Fibroblast of the conjunctiva (primary cell): Measurements from ENCODE around the gene CYB5RL.
"Not testable (repeated sequence)": the region's sequence is repeated elsewhere in the genome, so short reads cannot be mapped to it uniquely, and the experiment has no call there.

ENCODE experiments used
- DNase-seq: peaks from one replicate; pipeline ENCODE4 v3.0.0-alpha.2; 2010; ENCODE audit warnings: low read depth

The CYB5RL gene

DNA sequence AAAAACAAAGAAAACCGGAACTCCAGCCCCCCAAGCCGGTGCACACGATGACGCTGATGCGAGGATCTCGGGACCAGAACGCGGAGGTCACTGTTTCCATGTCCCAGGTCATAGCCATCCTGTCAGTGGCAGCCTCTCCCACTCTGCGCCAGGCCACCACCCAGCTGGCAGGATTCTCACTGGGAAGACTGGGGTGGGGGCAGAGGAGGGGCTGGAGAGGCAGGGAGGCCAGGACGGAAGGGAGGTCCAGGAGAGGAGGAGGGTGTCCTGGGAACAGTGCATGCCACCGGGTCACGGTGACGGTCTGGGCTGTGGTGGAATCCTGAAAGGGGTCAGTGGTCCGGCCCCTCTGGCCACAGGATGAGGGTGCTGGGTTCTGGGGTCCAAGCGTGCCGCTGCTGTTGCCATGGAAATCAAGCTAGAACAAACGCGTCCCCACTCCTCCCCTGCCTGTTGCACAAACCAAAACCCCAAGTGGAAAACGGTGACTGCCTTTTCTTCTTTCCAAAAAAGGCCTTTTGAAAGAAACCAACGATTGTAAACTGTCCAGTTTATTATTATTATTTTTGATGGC lies 26.2 kb upstream of the CYB5RL start:
- no peak for DNase-seq

DNA sequence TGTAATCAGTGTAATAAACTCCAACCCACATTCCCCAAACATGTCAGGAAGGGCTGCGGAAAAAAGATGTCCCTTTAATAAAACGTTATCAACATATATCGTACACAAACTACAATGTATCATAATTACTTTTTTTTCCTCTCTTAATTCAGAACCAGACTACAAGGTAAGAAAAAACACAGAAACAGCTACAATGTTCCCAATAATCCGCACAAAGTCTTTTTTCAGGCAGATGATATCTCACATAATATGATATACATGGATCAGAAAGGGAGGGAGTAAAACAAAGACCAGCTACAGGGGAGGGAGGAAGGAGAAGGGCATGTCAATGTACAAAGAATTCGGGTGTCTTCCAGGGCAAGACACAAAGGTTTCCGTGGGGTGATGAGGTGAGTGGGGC lies 25.5 kb upstream of the CYB5RL start:
- no peak for DNase-seq

DNA sequence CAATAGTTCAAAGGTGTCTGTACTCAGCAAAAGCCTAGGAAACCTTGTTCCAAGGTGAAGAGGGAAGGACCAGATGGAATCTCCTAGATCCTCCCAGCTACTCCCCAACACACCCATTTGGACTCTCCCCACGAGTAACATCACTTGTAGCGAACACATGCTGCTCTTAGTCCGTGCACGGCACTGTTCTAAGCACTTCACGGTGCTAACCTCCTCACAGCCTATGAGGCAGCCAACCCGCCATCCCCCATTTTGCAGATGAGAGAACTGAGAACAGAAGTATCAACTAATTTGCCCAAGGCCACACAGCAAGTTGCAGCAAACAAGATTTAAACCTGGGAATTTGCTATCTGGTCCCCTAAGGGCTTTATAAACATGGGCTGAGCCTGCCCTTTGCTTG lies 24.4 kb upstream of the CYB5RL start:
- no peak for DNase-seq

DNA sequence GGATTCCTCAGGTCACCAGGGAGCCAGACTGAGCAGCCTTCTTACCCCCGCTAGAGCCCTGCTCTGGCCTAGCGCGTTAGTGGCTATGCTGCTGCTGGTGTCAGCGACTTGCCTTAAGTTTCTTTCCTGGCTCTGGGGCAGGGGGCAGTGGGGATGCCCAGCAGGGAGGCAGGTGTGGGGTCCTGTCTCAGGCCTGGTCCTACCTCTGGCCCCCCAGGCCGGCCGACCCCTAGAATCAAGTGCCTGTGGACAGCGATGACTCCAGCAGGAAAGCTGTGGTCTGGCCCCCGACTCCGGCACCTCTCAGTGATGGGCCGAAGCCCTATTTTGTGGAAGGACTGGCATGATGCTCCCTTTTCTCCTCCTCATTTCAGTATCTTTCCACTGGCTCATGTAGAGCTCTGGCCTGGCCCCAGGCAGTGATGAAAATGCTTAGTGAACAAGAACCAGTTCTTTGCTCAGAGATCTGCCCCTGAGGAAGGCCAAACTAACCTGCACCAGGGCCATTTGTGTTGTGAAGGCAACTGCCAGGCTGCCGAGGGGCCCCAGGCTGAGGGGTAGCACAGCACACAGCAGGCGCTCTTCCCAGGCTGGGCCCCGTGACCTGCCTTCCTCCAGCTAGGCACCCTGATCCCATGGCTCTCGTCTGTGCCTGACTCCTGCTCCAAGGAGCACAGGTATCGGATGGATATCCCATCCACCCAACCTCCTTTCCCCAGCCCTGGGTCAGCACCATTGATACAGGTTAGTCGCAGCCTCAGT lies 23.8 kb upstream of the CYB5RL start:
- no peak for DNase-seq

DNA sequence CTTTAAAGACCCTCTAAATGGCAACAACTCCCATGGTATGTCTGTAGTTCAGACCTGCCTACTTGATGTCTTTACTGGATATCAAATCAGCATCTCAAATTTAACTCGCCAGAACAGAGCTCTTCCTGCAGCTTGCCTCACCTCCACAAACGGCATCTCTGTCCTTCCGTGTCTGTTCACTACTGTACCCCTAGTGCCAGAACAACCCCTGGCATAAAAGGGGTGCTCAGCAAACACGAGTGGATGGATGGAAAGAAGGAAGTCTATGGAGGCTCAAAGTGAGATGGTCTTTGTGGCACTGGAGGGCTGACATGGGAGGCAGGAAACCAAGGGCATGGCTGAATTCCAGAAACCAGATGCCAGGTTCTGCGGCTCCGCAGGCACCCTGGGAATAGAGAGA lies 22.9 kb upstream of the CYB5RL start:
- DNase-seq = no peak

DNA sequence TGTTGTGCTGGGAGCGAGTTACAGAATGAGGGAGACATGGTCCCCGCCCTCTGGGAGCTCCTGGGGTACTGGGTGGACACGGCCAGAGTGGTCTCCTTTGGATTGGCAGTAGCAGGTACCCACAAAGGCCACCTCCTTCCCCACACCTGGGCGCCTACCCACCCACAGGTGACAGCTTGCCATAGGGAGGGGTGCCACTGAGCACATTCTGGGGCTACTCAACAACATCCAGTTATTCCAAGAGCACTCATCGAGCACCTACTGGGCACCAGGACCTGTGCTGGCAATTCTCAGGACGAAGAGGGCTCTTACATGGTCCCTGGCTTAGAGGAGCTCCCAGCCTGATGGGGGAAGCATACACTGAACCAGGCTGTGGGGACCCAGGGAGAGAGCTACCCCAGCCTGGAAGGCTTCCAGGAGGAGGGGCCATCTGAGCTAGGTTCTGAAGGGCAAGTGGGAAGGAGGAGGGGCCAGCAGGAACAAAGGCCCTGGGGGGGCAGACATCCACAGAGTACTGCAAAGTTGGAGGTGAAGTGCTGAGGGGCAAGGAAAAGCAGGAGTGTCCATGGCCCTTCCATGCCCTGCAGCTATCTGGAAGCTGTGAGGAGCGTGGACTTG lies 22.1 kb upstream of the CYB5RL start:
- no peak for DNase-seq

DNA sequence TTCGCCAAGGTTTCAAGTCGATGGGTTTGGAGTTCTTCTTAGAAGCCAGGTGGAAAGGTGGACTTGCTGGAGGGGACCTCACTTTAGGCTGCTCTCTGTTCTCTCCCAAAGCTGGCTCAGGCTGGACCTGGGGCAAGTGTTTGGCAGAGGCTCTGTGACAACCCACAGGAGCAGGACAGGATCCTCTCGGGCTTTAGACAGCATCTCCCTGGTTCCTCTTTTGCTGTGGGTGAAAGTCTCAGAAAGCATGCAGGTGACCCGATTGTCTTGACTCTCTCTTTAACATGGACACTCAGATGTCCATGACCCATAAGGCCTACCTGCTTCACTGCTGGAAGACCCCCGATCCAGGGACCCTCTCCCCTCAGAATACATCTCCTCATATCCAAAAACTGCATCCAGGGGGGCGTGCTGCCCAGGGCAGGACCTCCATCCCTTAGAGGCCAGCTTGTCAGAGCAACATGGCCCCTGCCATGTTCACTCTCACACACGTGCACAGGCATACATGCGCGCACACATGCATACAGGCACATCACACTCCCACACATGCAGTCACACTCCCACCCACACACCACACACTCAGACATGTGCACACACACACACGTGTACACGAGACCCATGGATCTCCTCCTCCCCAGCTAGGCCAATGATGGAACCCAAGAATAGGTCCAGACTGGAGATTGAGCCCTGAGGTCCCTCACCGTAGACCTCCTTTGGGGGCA lies 21.4 kb upstream of the CYB5RL start:
- DNase-seq = no peak

DNA sequence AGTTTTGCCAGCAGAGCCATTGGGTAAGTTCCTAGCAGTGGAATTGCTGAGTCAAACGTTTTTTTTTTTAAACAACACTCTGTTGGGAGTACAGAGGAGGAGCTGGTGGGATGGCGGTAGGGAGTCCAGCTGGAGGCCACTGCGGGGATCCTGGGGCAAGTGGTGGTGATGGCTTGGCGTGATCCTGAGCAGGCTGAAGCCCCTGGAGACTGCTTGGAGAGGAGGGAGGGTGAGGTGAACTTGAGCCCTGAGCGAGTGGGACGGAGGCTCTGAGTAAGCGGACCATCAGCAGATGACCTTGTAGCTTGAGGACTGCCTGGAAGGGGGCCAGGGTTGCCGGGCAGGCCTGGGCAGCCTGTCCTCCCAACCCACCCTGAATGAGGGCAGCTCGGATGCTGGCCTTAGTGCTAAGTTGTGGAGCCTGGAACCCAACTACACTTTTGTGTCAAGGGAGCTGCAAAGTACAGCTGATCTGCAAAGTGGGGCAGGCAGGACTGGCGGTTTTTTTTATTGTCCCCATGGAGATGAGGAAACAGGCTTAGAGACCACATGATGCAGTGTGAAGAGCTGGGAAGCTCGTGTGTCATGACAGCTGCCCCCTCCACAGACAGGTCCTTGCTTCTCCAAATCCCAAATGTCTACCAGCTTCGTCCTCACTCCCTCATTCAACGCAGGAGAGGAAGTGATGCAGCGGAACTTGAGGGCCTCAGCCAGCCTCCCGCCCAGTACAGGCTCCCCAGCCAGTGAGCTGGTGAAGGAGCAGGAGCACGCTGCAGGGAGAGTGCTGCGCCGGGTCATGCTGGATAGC lies 20.4 kb upstream of the CYB5RL start:
- DNase-seq = peak; percentile 43

DNA sequence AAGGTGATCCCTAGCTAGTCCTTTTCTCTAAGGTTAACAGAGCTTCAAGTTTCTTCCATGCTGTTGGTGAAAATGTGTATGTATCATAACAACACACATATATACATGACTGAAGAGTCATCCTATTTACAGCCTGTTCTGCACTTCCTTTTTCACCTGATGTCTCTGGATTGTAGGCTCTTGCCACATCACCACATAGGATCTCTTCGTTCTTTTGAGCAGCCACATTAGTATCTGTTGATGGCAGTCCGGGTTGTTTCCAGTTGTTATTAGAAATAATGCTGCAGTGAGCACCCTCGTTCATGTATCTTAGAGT lies 19.8 kb upstream of the CYB5RL start:
- no peak for DNase-seq

DNA sequence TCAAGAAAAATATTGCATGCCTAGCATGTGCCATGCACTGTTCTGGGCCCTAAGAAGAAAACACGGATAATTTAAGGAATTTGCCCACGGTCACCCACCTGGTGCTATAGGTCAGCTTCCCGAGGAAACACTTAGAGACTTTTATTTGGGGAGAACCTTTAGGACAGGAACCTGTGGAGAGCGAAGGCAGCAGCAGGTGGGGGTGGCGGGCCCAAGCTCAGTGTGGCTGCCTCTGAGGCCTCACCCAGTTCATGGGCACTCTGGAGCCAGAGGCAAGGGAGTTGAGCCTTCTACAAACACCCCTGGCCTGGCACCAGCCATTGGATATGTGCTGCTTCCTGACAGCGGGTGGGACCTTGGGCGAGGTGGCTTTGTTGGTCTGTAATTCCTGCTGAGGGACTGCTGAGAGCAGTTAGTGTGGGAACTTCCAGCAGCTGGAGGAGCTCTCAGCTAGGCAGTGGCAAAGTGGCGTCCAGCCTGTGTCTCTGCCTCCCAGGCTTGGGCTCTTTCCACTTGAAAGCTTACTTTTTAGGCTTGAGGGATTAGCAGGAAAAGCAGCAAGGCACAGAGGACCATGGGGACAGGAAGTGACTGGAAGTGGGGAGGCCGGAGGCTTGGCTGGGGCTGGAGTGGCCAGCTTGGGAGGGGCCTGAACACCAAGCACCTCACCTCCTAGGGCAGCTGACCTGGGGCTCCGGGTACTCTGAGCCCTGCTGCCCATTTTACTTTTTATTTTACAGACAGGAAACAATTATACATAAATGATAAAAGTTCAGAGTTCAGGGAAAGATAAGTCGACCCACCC lies 19.3 kb upstream of the CYB5RL start:
- no peak for DNase-seq

DNA sequence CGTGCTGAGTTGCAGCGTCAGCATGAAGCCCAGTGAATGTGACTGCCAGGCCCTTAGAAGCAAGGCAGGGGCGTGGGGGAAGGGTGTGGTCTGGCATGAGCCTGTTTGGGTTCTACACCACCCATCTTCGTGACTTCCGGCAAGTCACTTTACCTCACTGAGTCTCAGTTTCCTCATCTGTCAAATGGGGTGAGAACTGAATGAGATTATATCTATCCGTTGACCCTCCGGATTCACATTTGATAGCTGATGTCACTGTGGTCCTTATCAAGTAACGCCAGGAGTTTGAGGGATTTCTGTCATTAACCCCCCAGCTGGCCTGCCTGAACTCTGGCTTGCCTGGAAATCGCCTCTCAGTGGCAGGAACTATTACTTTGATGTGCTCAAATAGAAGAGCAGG lies 15.7 kb upstream of the CYB5RL start:
- no peak for DNase-seq

DNA sequence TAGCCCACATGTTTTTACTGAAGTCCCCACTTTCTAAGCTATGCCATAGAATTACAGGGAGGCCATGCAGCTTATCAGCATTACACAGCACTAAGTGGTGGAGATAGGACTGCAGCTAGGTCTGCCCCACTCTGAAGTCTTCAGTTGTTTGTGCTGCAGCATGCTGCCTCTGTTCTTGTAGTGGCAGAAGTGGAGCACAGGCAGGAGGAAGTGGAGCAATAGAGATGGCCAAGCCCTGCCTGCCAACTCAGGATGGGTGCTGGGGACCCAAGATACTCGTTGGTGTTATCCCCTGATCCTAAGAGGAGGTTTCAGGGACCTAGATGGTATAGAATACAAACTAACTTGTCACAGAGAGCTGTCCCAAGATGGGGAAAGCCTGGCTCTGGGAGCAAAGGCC lies 13.0 kb upstream of the CYB5RL start:
- no peak for DNase-seq

DNA sequence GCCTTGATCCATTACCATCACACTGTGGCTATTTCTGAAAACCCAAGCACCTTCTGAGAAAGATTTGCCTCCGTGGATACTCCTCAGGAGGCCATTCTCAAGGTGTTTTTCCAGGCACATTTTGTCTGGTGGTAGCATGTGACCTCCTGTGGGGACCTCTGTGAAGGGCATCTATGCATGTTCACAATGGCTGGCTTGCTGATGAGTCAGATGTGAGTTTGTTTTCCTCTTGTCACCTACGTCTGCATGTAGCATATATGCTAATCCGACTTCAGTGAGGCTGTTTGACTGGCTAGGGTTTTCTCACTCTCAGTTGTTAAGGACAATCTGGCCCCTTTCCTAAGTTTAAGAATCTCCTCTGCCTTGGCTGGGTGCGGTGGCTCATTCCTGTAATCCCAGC lies 8.1 kb upstream of the CYB5RL start:
- DNase-seq = not testable (repeated sequence)

DNA sequence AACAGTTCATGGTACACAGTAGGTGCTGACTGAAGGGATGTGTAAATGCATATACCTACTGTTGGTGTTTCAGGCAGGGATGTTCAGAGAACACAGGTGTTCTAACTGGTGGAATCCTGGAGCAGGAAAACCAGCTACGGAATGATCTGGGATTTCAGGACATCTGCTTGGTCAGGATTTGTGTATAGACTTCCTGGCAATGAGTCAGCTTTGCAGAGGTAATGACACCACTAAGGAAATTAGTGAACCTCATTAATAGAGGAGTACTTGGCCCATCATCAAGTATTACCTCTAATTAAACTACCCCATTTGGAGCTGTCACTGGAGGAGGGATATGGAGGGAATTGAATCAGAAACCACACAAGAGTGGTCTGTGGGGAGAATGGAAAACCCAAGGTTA lies 7.5 kb upstream of the CYB5RL start:
- no peak for DNase-seq

DNA sequence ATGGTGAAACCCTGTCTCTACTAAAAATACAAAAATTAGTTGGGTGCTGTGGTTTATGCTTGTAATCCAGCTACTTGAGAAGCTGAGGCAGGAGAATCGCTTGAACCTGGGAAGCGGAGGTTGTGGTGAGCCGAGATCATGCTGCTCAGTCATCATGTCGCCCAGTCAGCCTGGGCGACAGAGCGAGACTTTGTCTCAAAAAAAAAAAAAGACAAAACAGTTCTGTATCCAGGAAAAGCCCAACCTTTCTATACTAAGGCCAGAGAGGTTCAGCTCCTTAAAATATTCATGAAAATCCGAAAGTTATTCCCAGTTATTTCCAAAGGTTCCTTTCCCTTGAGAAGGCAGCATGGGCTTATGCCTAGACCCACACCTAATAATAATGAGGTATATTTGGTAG lies 4.4 kb upstream of the CYB5RL start:
- no peak for DNase-seq

DNA sequence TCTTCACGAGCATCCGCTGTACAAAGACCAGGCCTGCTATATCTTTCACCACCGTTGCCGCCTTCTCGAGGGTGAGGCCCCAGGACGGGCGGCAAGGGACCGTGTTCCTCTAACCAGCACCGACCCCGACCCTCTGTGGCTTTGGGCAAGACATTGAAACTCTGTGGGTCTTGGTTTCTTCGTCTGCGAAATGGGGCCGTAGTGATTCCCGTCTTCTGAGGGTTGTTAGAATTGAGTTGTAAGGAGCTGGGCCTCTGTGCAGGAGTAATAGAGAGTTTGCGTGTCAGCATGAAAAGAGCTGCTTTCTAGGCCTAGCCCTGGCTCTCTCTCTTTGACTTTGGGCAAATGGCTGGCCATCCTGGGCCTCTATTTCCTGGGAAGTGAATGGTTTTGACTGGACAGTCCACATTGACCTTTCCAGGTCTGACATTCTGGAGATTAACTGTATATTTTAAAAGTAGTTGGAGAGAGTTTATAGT lies 728 bp upstream of the CYB5RL start:
- DNase-seq = no peak

DNA sequence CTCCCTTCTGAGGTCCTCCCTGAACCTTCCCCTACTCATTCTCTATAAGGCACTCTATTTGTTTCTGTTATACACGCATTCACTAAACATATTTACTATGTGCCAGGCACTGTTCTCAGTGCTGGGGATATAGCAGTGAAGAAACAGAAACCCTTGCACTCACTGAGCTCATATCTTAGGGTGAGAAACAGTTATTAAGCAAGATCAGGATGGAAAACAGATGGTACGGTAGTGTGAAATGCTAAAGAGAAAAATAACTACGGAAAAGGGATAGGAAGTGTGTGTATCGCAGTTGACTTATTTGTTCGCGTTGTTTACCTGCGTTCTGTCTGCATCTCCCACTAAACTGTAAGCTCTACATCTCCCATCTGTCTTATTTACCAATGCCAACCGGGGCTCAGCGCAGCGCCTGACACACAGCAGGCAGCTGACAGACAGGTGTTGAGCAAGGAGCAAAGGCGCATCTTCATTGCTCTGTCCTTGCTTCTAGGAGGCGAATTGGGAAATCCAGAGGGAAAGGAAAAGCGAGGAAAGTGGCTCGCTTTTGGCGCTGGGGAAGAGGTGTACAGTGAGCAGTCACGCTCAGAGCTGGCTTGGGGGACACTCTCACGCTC lies 572 bp downstream of the CYB5RL start:
- no peak for DNase-seq

DNA sequence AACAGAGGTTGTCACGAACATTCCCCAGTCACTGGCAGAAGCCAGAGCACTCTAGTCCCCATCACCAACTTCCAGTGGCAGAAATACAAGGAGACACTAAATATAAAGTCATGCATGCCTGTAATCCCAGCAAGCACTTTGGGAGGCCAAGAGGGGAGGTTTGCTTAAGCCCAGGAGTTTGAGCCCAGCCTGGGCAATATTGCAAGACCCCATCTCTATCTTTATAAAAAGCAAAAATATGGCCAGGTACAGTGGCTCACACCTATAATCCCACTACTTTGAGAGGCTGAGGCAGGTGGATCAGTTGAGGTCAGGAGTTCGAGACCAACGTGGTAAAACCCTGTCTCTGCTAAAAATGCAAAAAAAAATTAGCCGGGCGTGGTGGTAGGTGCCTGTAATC lies 6.4 kb downstream of the CYB5RL start:
- no peak for DNase-seq

DNA sequence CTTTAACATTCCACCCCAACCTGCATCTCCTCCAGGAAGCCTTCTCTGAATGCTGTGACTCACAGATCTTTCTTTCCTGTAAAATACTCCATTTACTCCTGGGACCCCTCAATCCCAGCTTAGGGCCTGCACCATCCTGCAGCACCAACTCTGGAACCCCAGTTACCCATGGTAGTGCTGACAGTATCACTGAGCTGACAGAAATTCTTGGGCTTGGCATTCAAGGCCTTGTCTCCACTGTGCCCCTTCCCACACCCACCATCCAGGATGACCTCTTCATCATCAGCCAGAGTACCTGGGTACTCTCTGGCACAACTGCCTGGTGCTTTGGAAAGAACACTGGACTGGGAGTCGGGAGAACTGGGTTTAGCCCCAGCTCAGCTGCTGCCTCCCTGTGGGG lies 8.3 kb downstream of the CYB5RL start:
- DNase-seq = no peak

DNA sequence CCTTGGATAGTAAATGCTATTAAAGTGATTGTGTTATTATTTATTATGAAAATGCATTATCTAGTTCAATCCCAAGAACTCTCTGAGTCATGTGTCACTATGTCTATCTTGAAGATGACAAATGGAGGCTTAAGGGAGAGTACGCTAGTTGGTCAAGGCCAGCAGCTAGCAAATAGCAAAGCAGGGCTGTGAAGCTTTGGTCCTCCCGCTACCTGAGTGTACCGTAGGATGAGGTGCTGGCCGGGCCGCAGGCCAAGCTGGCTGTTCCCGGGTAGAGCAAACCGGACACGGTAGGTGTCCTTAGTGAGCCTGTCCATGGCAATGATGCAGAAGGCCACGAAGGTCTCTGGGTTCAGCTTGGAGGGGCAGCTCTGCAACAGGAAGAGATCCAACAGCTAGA lies 9.3 kb downstream of the CYB5RL start:
- DNase-seq = no peak

DNA sequence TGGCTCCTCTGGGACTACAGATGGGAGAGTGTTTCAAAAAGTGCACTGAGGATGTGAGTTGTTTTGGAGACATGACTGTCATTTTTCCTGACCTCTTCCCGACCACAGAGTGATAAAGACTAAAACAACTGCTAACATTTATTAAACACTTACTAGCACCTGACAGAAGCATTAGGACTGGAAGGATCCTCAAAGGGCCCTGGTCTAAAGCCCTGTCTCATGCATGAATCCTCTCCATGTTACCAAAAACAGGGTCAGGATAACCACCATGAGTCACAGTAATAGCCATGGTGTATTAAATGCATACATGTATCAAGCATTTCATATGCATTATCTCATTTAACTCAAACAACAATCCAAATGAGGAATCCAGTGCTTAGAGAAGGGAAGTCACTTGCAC lies 11.5 kb downstream of the CYB5RL start:
- no peak for DNase-seq
